H1 (cell line): Measurements from ENCODE around the gene RNF152. TPM values are rescaled to one million over a fixed set of nuclear protein-coding genes. Genes with fewer than 3 reads are reported as not detected.
"Not testable (repeated sequence)": the region's sequence is repeated elsewhere in the genome, so short reads cannot be mapped to it uniquely, and the experiment has no call there.

Source experiments
- CTCF ChIA-PET: fragments of 300-600 bp; sonication (Branson Sonifier 250); formaldehyde crosslinking; loops from one replicate; lab custom pipeline; 2021; ENCODE audit not compliant: partially characterized antibody; lab: Charles Lee
- POLR2A ChIA-PET: fragments of 300-600 bp; sonication (Branson Sonifier 250); formaldehyde crosslinking; loops from one replicate; lab custom pipeline; 2021; ENCODE audit warnings: inconsistent platforms; ENCODE audit not compliant: partially characterized antibody; lab: Charles Lee
- DNase-seq, 2 experiments: peaks; one replicate each; pipeline versions ENCODE4 v3.0.0 to v3.0.0-alpha.2; 2010 to 2022; ENCODE audit warnings: low spot score in 2 of 2, low read depth in 1 of 2, mixed read lengths in 1 of 2
- FAIRE-seq: peaks from 2 replicates; lab custom pipeline; 2011; peaks lifted over from hg19 to GRCh38; lab: Jason Lieb, UNC
- H2AFZ ChIP-seq: 2 replicates; pipeline ENCODE4 v1.8.1; 2012; ENCODE audit warnings: low read length, inconsistent platforms
- H2AK5ac ChIP-seq: 2 replicates; pipeline ENCODE4 v1.6.1; 2013; ENCODE audit warnings: low read depth, low read length
- H2BK120ac ChIP-seq: replicated peaks from 2 replicates; pipeline ENCODE3; 2013; ENCODE audit warnings: low read depth, low read length, inconsistent platforms
- H2BK12ac ChIP-seq: 2 replicates; pipeline ENCODE4 v1.6.1; 2013; ENCODE audit warnings: low read depth, low read length
- H2BK15ac ChIP-seq: 2 replicates; pipeline ENCODE4 v1.6.1; 2013; ENCODE audit warnings: low read length
- H2BK20ac ChIP-seq: 2 replicates; pipeline ENCODE4 v1.6.1; 2013; ENCODE audit warnings: low read length
- H2BK5ac ChIP-seq: 2 replicates; pipeline ENCODE4 v1.6.1; 2013; ENCODE audit warnings: low read depth, low read length
- H3K14ac ChIP-seq: 2 replicates; pipeline ENCODE4 v1.6.1; 2013; ENCODE audit warnings: inconsistent platforms; ENCODE audit not compliant: insufficient read length
- H3K18ac ChIP-seq: 2 replicates; pipeline ENCODE4 v1.6.1; 2013; ENCODE audit warnings: low read length; ENCODE audit errors: extremely low read depth
- H3K23ac ChIP-seq: 2 replicates; pipeline ENCODE4 v1.6.1; 2013; ENCODE audit warnings: inconsistent platforms; ENCODE audit not compliant: insufficient read length
- H3K23me2 ChIP-seq: 2 replicates; pipeline ENCODE4 v1.6.1; 2013; ENCODE audit warnings: low read depth, low read length
- H3K27ac ChIP-seq: 2 replicates; pipeline ENCODE4 v1.6.1; 2011; ENCODE audit warnings: low read depth, low read length, inconsistent platforms
- H3K27me3 ChIP-seq, 4 experiments: replicated peaks in 1 of 4; 1 replicate in 1 of 4; 2 replicates in 3 of 4; pipeline versions ENCODE4 v1.6.1 to v1.8.1; 2011 to 2013; ENCODE audit warnings: low read length in 3 of 4, mild to moderate bottlenecking in 3 of 4, inconsistent platforms in 2 of 4, mixed read lengths in 2 of 4, moderate library complexity in 1 of 4; ENCODE audit not compliant: control insufficient read depth in 3 of 4, insufficient read depth in 3 of 4; ENCODE audit errors: extremely low read depth in 1 of 4
- H3K36me3 ChIP-seq, 4 experiments: 2 replicates each; pipeline versions ENCODE4 v1.6.1 to v1.8.1; 2011 to 2013; ENCODE audit warnings: mild to moderate bottlenecking in 4 of 4, low read length in 3 of 4, moderate library complexity in 2 of 4, control low read depth in 1 of 4, inconsistent platforms in 1 of 4; ENCODE audit not compliant: insufficient read depth in 4 of 4, control insufficient read depth in 2 of 4
- H3K4ac ChIP-seq: replicated peaks from 2 replicates; pipeline ENCODE3; 2013; ENCODE audit warnings: low read length, low read depth, mixed read lengths, inconsistent platforms; ENCODE audit not compliant: insufficient read length
- H3K4me1 ChIP-seq, 4 experiments: replicated peaks in 1 of 4; 1 replicate in 1 of 4; 2 replicates in 3 of 4; pipeline versions ENCODE4 v1.6.1 to v1.8.1; 2011 to 2013; ENCODE audit warnings: low read length in 3 of 4, inconsistent platforms in 2 of 4, mixed read lengths in 1 of 4; ENCODE audit not compliant: insufficient read depth in 4 of 4, control insufficient read depth in 3 of 4
- H3K4me2 ChIP-seq, 2 experiments: 2 replicates each; pipeline versions ENCODE4 v1.6.1 to v1.8.1; 2011 to 2013; ENCODE audit warnings: low read depth in 2 of 2, low read length in 2 of 2, control low read depth in 1 of 2, inconsistent platforms in 1 of 2, mild to moderate bottlenecking in 1 of 2; ENCODE audit not compliant: insufficient read depth in 1 of 2
- H3K4me3 ChIP-seq, 4 experiments: fragments of 200-600, 300-600 bp in 1 of 4; sonication (generic), shearing (Covaris generic), sonication (Bioruptor Twin) in 1 of 4; 2 replicates each; pipeline versions ENCODE4 v1.5.1 to v1.8.1; 2011 to 2016; ENCODE audit warnings: low read length in 4 of 4, low read depth in 3 of 4, control low read depth in 2 of 4, inconsistent platforms in 2 of 4, mild to moderate bottlenecking in 2 of 4, mixed read lengths in 1 of 4, moderate library complexity in 1 of 4; ENCODE audit not compliant: insufficient read depth in 2 of 4; ENCODE audit errors: extremely low read depth in 1 of 4
- H3K56ac ChIP-seq: replicated peaks from 2 replicates; pipeline ENCODE3; 2013; ENCODE audit warnings: low read depth, mild to moderate bottlenecking, mixed read lengths, low read length, inconsistent platforms; ENCODE audit not compliant: insufficient read length
- H3K79me1 ChIP-seq: 2 replicates; pipeline ENCODE4 v1.6.1; 2013; ENCODE audit warnings: low read depth, low read length, control low read depth
- H3K79me2 ChIP-seq, 2 experiments: 2 replicates each; pipeline versions ENCODE4 v1.6.1 to v1.8.1; 2012 to 2013; ENCODE audit warnings: low read length in 2 of 2, mild to moderate bottlenecking in 2 of 2, inconsistent platforms in 1 of 2; ENCODE audit not compliant: insufficient read depth in 2 of 2, control insufficient read depth in 1 of 2
- H3K9ac ChIP-seq, 4 experiments: replicated peaks in 1 of 4; 1 replicate in 1 of 4; 2 replicates in 3 of 4; pipeline versions ENCODE4 v1.6.1 to v1.8.1; 2011 to 2013; ENCODE audit warnings: low read depth in 3 of 4, low read length in 3 of 4, control low read depth in 2 of 4, mild to moderate bottlenecking in 2 of 4, moderate library complexity in 2 of 4, inconsistent platforms in 1 of 4; ENCODE audit errors: extremely low read depth in 1 of 4
- H3K9me3 ChIP-seq, 2 experiments: 2 replicates each; pipeline versions ENCODE4 v1.6.1 to v1.8.1; 2012 to 2013; ENCODE audit warnings: mild to moderate bottlenecking in 2 of 2, moderate library complexity in 2 of 2, control low read depth in 1 of 2, inconsistent platforms in 1 of 2, low read depth in 1 of 2, low read length in 1 of 2, mixed read lengths in 1 of 2; ENCODE audit not compliant: insufficient read depth in 2 of 2
- H4K20me1 ChIP-seq, 2 experiments: replicated peaks in 1 of 2; 2 replicates each; pipeline versions ENCODE3 to v1.8.1; 2011 to 2013; ENCODE audit warnings: inconsistent platforms in 2 of 2, low read length in 2 of 2, mild to moderate bottlenecking in 1 of 2; ENCODE audit not compliant: insufficient read depth in 2 of 2, control insufficient read depth in 1 of 2
- H4K5ac ChIP-seq: 2 replicates; pipeline ENCODE4 v1.6.1; 2013; ENCODE audit warnings: low read length, low read depth, mixed read lengths, inconsistent platforms; ENCODE audit not compliant: insufficient read length
- H4K8ac ChIP-seq: 2 replicates; pipeline ENCODE4 v1.8.0; 2013; ENCODE audit warnings: mild to moderate bottlenecking, moderate library complexity, low read length, inconsistent platforms; ENCODE audit not compliant: insufficient read depth; ENCODE audit errors: extremely low read depth
- H4K91ac ChIP-seq: replicated peaks from 2 replicates; pipeline ENCODE3; 2013; ENCODE audit warnings: low read length, mixed read lengths, inconsistent platforms; ENCODE audit not compliant: insufficient read length
- polyA plus RNA-seq, 7 experiments: library from polyadenylated mRNA; depleted of rRNA in 3 of 7; stranded (reverse) in 5 of 7; unstranded in 2 of 7; fragments of >200 nt in 5 of 7; fragments of 200-250 nt in 2 of 7; gene quantifications; 1 replicate in 5 of 7; 2 replicates in 1 of 7; 4 replicates in 1 of 7; pipeline versions ENCODE4 v1.2.1 to v1.2.3, GENCODE V29; 2011 to 2013; ENCODE audit warnings: missing spikeins in 2 of 7, mixed read lengths in 2 of 7
- total RNA-seq: library from RNA; stranded (reverse); fragmentation: NEBNext Ultra II Directional; extraction: Animal tissue kit (Norgen Biotek cat#: 25700); gene quantifications from 2 replicates; pipeline ENCODE4 v1.2.1, GENCODE V29; 2021

Gene RNF152
- total and polyA plus RNA-seq, 2 of the 8 experiments (the other 6 are each of a cell fraction or from before 2014, with no cell fraction given) = 1.1 to 2.7 TPM

DNA sequence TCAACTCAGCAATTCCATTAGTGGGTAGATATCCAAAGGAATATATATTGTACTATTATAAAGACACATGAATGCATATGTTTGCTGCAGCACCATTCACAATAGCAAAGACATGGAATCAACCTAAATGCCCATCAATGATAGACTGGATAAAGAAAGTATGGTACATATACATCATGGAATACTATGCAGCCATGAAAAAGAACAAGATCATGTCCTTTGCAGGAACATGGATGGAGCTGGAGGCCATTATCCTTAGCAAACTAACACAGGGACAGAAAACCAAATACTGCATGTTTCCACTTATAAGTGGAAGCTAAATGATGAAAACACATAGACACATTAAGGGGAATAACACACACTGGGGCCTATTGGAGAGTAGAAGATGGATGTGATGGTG is 116.6 kb downstream of the RNF152 start:
- CTCF ChIA-PET, H3K4me1 ChIP-seq, H4K8ac ChIP-seq, H3K27ac ChIP-seq, H2AFZ ChIP-seq, H3K23ac ChIP-seq, H3K4ac ChIP-seq, H2BK120ac ChIP-seq, H2AK5ac ChIP-seq, H3K4me3 ChIP-seq, H3K4me2 ChIP-seq, H3K27me3 ChIP-seq, H2BK5ac ChIP-seq, H3K36me3 ChIP-seq, H3K79me2 ChIP-seq, H2BK12ac ChIP-seq, FAIRE-seq, H4K5ac ChIP-seq, H3K18ac ChIP-seq, POLR2A ChIA-PET, H3K9me3 ChIP-seq, H2BK20ac ChIP-seq, H3K79me1 ChIP-seq, DNase-seq, H3K14ac ChIP-seq, H4K91ac ChIP-seq, H3K9ac ChIP-seq, H4K20me1 ChIP-seq, H3K56ac ChIP-seq, H3K23me2 ChIP-seq, H2BK15ac ChIP-seq: not testable (repeated sequence)
